LNCaP clone FGC (cell line): ENCODE results near the gene MARCHF10.
A peak's percentile ranks its signal among the peaks of the same experiment; 100 is the strongest.

Source experiments
- DNase-seq: peaks from one replicate; pipeline ENCODE4 v3.0.0-alpha.2; 2011; ENCODE audit warnings: low read depth
- H3K4me3 ChIP-seq: 2 replicates; pipeline ENCODE4 v1.5.1; 2011; ENCODE audit warnings: mild to moderate bottlenecking, low read depth, low read length, control low read depth
- TF ChIP-seq, protein P1 (sequence below): IDR thresholded peaks from 2 replicates; pipeline ENCODE4 v1.5.1; 2012; ENCODE audit warnings: mild to moderate bottlenecking; ENCODE audit not compliant: control insufficient read depth, insufficient read depth; ENCODE audit errors: extremely low read depth

Gene MARCHF10

GRCh38 chr17:62690168-62690897 lies 117.8 kb downstream of the MARCHF10 start:
- DNase-seq, result no peak
- TF ChIP-seq, protein P1, sequence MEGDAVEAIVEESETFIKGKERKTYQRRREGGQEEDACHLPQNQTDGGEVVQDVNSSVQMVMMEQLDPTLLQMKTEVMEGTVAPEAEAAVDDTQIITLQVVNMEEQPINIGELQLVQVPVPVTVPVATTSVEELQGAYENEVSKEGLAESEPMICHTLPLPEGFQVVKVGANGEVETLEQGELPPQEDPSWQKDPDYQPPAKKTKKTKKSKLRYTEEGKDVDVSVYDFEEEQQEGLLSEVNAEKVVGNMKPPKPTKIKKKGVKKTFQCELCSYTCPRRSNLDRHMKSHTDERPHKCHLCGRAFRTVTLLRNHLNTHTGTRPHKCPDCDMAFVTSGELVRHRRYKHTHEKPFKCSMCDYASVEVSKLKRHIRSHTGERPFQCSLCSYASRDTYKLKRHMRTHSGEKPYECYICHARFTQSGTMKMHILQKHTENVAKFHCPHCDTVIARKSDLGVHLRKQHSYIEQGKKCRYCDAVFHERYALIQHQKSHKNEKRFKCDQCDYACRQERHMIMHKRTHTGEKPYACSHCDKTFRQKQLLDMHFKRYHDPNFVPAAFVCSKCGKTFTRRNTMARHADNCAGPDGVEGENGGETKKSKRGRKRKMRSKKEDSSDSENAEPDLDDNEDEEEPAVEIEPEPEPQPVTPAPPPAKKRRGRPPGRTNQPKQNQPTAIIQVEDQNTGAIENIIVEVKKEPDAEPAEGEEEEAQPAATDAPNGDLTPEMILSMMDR, result 0 out of 2 replicates have a peak, but pooled peaks have one; percentile 1
- H3K4me3 ChIP-seq, result no peak overlapping the region

DNA sequence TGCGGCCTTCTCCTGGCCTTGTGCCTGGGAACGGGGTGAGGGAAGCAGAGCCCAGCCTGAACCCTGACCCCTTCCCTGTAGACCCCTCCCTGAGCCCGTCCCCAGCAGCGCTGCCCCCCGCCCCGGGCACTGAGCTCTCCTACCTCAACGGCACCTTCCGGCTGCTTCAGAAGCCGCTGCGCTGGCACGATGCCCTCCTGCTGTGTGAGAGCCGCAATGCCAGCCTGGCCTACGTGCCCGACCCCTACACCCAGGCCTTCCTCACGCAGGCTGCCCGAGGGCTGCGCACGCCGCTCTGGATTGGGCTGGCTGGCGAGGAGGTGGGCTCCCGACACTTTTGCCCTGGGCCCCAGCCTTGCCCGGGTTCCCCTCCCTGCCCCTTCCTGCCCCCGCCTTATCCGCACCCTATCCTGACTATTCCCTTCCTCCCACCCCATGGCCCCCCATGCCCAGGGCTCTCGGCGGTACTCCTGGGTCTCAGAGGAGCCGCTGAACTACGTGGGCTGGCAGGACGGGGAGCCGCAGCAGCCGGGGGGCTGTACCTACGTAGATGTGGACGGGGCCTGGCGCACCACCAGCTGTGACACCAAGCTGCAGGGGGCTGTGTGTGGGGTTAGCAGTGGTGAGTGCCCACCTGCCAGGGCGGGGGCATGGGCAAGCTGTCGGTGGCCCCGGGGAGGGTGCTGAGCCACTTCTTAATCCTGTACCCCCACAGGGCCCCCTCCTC lies 118.5 kb downstream of the MARCHF10 start:
- H3K4me3 ChIP-seq, result no peak overlapping the region
- no peak for DNase-seq
- TF ChIP-seq, protein P1, result no peak

GRCh38 chr17:62688398-62689160 lies 119.5 kb downstream of the MARCHF10 start:
- no peak for DNase-seq
- H3K4me3 ChIP-seq, result no peak overlapping the region
- TF ChIP-seq, protein P1, result no peak

DNA sequence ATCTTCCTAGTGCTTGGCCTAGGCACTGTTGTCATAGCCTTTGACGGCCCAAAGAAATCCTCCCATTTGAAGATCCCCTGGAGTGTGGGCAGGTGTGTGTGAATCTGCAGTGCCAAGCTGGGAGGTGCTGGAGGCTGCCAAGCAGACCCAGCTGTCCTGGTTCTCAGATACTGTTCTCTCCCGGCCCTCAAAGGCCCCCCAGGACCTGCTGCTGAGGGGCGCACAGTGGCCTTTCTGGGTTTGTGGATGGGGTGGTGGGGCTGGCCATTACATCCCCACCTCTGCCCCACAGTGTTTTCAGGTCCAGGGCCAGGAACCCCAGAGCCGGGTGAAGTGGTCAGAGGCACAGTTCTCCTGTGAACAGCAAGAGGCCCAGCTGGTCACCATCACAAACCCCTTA lies 120.1 kb downstream of the MARCHF10 start:
- H3K4me3 ChIP-seq, result no peak overlapping the region
- DNase-seq, result no peak
- TF ChIP-seq, protein P1, result no peak

DNA sequence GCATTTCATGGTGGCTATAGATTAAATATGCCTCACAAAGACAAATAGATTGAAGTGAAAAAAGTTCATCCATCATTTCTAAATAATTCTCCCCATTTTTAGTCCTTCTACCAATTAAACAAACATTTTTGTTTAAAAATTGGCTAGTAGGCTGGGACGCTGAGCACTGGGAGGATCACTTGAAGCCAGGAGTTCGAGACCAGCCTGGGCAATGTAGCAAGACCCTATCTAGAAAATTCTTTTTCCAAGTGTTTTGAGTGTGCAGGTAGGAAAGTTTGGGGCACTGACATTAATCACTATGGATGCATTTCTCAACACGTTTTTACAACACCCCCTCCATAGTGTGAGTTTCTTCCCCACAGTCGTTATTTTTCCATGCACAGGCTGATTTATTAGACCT lies 123.9 kb downstream of the MARCHF10 start:
- no peak overlapping the region for H3K4me3 ChIP-seq
- TF ChIP-seq, protein P1, result no peak
- DNase-seq, result no peak

GRCh38 chr17:62681939-62682381 lies 126.2 kb downstream of the MARCHF10 start:
- DNase-seq, result no peak
- no peak overlapping the region for H3K4me3 ChIP-seq
- TF ChIP-seq, protein P1, result no peak
